ENCODE results near the gene RAB11B.
"Not testable (repeated sequence)": the region's sequence is repeated elsewhere in the genome, so short reads cannot be mapped to it uniquely, and the experiment has no call there.

The RAB11B gene

GRCh38 chr19:8429044-8429443 is 38.9 kb downstream of the RAB11B start:
- DNase-seq (ENCODE audit: low read depth), result no peak

- DNase-seq (ENCODE audit: low read depth), result no peak
Measured at GRCh38 chr19:8429826-8430225, 39.7 kb downstream of the RAB11B start.

- no peak for DNase-seq (ENCODE audit: low read depth)
Measured at GRCh38 chr19:8430650-8431049, 40.5 kb downstream of the RAB11B start.

GRCh38 chr19:8438236-8438635 is 48.1 kb downstream of the RAB11B start:
- DNase-seq (ENCODE audit: low read depth), result no peak

GRCh38 chr19:8441725-8442544 is 51.8 kb downstream of the RAB11B start:
- DNase-seq (ENCODE audit: low read depth), result no peak

GRCh38 chr19:8444140-8444676 is 54.0 kb downstream of the RAB11B start:
- not testable (repeated sequence) for DNase-seq (ENCODE audit: low read depth)

GRCh38 chr19:8444677-8445487 is 54.7 kb downstream of the RAB11B start, which contains the start of gene HNRNPM:
Gene HNRNPM (plus strand): TSS chr19:8444975. CDS start chr19:8444999, 24 bp downstream.
- peak; percentile 71 for DNase-seq (ENCODE audit: low read depth)

- DNase-seq (ENCODE audit: low read depth), result no peak
Measured at GRCh38 chr19:8445488-8446001, 55.4 kb downstream of the RAB11B start.

- DNase-seq (ENCODE audit: low read depth), result no peak
Measured at GRCh38 chr19:8446061-8446709, 56.0 kb downstream of the RAB11B start.

GRCh38 chr19:8449830-8450229 is 59.7 kb downstream of the RAB11B start:
- no peak for DNase-seq (ENCODE audit: low read depth)

GRCh38 chr19:8451377-8451776 is 61.2 kb downstream of the RAB11B start:
- no peak for DNase-seq (ENCODE audit: low read depth)

GRCh38 chr19:8451885-8452284 is 61.7 kb downstream of the RAB11B start:
- DNase-seq (ENCODE audit: low read depth), result peak; percentile 35

GRCh38 chr19:8452446-8453123 is 62.4 kb downstream of the RAB11B start:
- DNase-seq (ENCODE audit: low read depth), result no peak

- DNase-seq (ENCODE audit: low read depth), result no peak
Measured at GRCh38 chr19:8453616-8454015, 63.5 kb downstream of the RAB11B start.
